ENCODE results near the gene MPPED2.

MPPED2 gene

GRCh38 chr11:30483056-30483455 is 103.1 kb downstream of the MPPED2 start:
- no peak overlapping the region for H3K27ac ChIP-seq (replicated peaks)
- TF ChIP-seq POLR2AphosphoS5 (IDR thresholded peaks at IDR 0.05; ENCODE audit: low read depth) (no peak), CTCF (IDR thresholded peaks at IDR 0.05; ENCODE audit: insufficient read depth, low read length) (no peak)
- no peaks in the 10 kb centered on the region for H3K27me3 ChIP-seq (ENCODE audit: insufficient read depth, poor library complexity, severe bottlenecking)
- H3K4me3 ChIP-seq (replicated peaks; ENCODE audit: insufficient read depth, low read length) = no peak overlapping the region
- DNase-seq (ENCODE audit: low read depth in 1 of 2, low spot score in 1 of 2) = no peak

GRCh38 chr11:30481796-30482195 is 104.4 kb downstream of the MPPED2 start:
- Histone ChIP-seq H3K27me3 (ENCODE audit: insufficient read depth, poor library complexity, severe bottlenecking) (no peaks in the 10 kb centered on the region), H3K27ac (replicated peaks) (no peak overlapping the region), H3K4me3 (replicated peaks; ENCODE audit: insufficient read depth, low read length) (no peak overlapping the region)
- no peak for DNase-seq (ENCODE audit: low read depth in 1 of 2, low spot score in 1 of 2)
- TF ChIP-seq REST (IDR thresholded peaks at IDR 0.05; ENCODE audit: insufficient replicate concordance, low read depth) = no peak
- no peak for TF ChIP-seq GABPA (IDR thresholded peaks at IDR 0.05; ENCODE audit: low read depth)
- no peak for TF ChIP-seq CTCF (IDR thresholded peaks at IDR 0.05; ENCODE audit: insufficient read depth, low read length)
- no peak for TF ChIP-seq POLR2AphosphoS5 (IDR thresholded peaks at IDR 0.05; ENCODE audit: low read depth)
- TF ChIP-seq SPI1 (IDR thresholded peaks at IDR 0.05; ENCODE audit: borderline replicate concordance, low read depth) = no peak

GRCh38 chr11:30481330-30481729 is 104.8 kb downstream of the MPPED2 start:
- Histone ChIP-seq H3K27me3 (ENCODE audit: insufficient read depth, poor library complexity, severe bottlenecking) (no peaks in the 10 kb centered on the region), H3K27ac (replicated peaks) (no peak overlapping the region), H3K4me3 (replicated peaks; ENCODE audit: insufficient read depth, low read length) (no peak overlapping the region)
- DNase-seq (ENCODE audit: low read depth in 1 of 2, low spot score in 1 of 2) = no peak
- no peak for TF ChIP-seq POLR2AphosphoS5 (IDR thresholded peaks at IDR 0.05; ENCODE audit: low read depth)
- TF ChIP-seq CTCF (IDR thresholded peaks at IDR 0.05; ENCODE audit: insufficient read depth, low read length) = no peak

GRCh38 chr11:30479899-30480298 is 106.3 kb downstream of the MPPED2 start:
- TF ChIP-seq GABPA (IDR thresholded peaks at IDR 0.05; ENCODE audit: low read depth) (no peak), CTCF (IDR thresholded peaks at IDR 0.05; ENCODE audit: insufficient read depth, low read length) (no peak), REST (IDR thresholded peaks at IDR 0.05; ENCODE audit: insufficient replicate concordance, low read depth) (no peak), SPI1 (IDR thresholded peaks at IDR 0.05; ENCODE audit: borderline replicate concordance, low read depth) (no peak)
- no peak for DNase-seq (ENCODE audit: low read depth in 1 of 2, low spot score in 1 of 2)
- H3K27me3 ChIP-seq (ENCODE audit: insufficient read depth, poor library complexity, severe bottlenecking) = no peaks in the 10 kb centered on the region
- no peak overlapping the region for H3K4me3 ChIP-seq (replicated peaks; ENCODE audit: insufficient read depth, low read length)
- H3K27ac ChIP-seq (replicated peaks) = no peak overlapping the region

Data from HL-60 (cell line).